HCT116 (cell line): ENCODE data around the gene DENND4B.
"Not testable (repeated sequence)": the region's sequence is repeated elsewhere in the genome, so short reads cannot be mapped to it uniquely, and the experiment has no call there.

ENCODE experiments used
- CTCF ChIP-seq, 3 experiments: fragments of 200-600 bp in 1 of 3; sonication (generic) in 1 of 3; IDR thresholded peaks in 2 of 3; conservative IDR thresholded peaks in 1 of 3; 2 replicates each; pipeline ENCODE4 v1.5.1; 2012 to 2017; ENCODE audit warnings: low read depth in 2 of 3, low read length in 2 of 3, antibody characterized with exemption in 1 of 3, borderline replicate concordance in 1 of 3, control low read depth in 1 of 3, mild to moderate bottlenecking in 1 of 3, mixed read lengths in 1 of 3, mixed run types in 1 of 3, moderate library complexity in 1 of 3; ENCODE audit not compliant: insufficient read depth in 1 of 3
- EZH2phosphoT487 ChIP-seq: fragments of 200-600 bp; IDR thresholded peaks from 2 replicates; pipeline ENCODE4 v1.6.1; 2018; ENCODE audit warnings: antibody characterized with exemption, borderline replicate concordance
- POLR2A ChIP-seq: IDR thresholded peaks from 2 replicates; pipeline ENCODE4 v1.7.0; 2011; ENCODE audit warnings: borderline replicate concordance; ENCODE audit not compliant: insufficient read depth, insufficient read length; ENCODE audit errors: extremely low read depth
- ZBTB33 ChIP-seq: IDR thresholded peaks from 2 replicates; pipeline ENCODE4 v1.6.1; 2011; ENCODE audit warnings: mild to moderate bottlenecking, low read length, moderate library complexity; ENCODE audit not compliant: insufficient replicate concordance; ENCODE audit errors: extremely low read depth

- not testable (repeated sequence) for TF ChIP-seq EZH2phosphoT487; POLR2A; CTCF (IDR thresholded peaks at IDR 0.05 in 2 of 3, conservative IDR thresholded peaks at IDR 0.05 in 1 of 3; ENCODE audit: borderline replicate concordance in 1 of 3, insufficient read depth in 1 of 3, low read depth in 2 of 3, low read length in 2 of 3); ZBTB33
These were observed 55.5 kb downstream of the DENND4B start for GRCh38 chr1:153891042-153891441.
